ENCODE data around the gene SLC14A1.

Gene SLC14A1

DNA sequence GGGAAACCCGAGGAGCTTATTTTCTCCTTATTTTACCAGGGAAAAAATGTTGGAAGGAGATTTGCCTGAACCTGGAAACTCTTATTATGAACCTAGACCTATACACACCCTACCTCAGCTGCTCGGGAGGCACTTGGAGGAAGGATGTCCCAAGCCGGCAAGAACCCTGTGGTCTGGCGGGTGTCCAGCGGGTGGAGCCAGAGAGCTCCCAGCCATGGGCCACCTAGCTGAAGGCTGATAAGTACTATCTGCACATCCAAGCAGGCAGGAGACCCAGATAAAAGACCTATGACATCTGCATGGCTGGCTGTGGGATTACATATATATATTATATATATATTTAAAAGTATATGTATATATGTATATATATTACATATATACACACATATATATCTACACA, 1.1 kb upstream of the SLC14A1 start:
- peak; percentile 55 to 67 (median 66) for DNase-seq (ENCODE audit: low read depth in 3 of 3)

DNA sequence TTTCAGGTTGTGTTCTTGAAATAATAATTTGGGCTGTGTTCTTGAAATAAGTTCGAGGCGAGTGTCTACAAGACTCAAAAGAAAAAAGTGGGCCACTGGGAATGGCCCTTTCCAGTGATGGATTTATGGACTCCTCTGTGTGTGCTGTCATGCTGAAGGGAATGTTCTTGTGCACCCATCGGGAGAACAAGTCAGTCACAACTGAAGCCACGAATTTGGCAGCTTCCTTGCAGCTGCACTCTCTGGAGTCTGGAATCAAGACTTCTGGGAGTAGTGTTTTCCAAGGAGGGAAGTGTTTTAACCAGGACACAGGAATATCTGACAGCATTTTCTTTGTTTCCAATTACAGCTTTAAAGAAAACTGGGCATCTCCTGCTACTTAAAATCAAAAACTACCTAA, 620 bp downstream of the SLC14A1 start:
- DNase-seq (ENCODE audit: low read depth in 3 of 3) = no peak

DNA sequence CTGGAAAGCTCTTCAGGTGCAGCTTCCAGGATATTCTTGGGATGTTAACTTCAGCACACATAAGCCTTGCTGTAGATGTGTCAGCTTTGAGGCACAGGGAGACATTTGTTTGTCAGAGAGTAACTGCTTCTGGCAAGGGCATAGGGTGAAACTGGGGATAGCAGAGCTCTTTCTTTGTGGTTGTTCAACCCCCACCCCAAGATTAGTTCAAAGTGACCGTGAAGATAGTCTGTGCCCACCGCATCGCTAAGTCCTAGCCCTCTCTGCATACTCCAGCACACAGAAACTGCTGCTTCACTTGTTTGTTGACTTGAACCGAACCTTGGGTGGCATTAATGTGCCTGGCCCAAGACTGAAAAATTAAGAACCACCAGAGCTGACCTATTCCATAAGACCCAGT, 1.4 kb downstream of the SLC14A1 start:
- no peak for DNase-seq (ENCODE audit: low read depth in 3 of 3)

DNA sequence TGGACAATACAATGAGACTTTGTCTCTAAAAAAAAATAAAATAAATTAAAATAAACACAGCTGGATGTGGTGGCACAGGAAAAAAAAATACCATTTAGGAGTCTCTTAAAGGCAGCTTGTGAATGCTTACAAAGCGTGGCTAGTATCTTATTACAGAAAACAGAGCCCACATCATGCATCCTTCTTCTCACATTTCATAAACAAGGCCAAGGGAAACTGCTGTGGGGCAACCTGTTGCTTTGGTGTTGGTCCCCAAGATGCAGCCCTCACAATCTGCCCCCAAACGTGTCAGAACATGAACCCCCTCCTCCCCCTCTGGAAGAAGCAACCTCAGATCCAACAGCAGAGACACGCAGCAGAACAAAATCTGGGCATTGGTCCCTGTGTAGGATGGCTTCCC, 2.6 kb downstream of the SLC14A1 start:
- no peak for DNase-seq (ENCODE audit: low read depth in 3 of 3)

DNA sequence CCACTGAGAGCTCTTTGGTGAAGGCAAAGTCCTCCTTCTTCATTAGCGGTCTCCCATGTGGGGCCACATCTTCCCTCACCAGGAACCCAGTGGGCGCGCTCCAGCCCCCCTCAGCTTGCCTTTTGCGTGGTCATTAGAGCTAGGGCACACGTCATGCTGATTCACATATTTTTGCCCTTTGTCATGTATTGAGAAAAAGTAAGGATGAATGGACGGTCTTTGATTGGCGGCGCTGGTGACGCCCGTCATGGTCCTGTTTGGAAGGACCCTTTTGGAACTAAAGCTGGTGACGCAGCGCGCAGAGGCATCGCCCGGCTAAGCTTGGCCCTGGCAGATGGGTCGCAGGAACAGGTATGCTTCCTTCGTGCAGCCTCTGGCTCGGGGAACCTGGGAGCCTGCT, 3.1 kb downstream of the SLC14A1 start:
- DNase-seq (ENCODE audit: low read depth in 3 of 3) = no peak

DNA sequence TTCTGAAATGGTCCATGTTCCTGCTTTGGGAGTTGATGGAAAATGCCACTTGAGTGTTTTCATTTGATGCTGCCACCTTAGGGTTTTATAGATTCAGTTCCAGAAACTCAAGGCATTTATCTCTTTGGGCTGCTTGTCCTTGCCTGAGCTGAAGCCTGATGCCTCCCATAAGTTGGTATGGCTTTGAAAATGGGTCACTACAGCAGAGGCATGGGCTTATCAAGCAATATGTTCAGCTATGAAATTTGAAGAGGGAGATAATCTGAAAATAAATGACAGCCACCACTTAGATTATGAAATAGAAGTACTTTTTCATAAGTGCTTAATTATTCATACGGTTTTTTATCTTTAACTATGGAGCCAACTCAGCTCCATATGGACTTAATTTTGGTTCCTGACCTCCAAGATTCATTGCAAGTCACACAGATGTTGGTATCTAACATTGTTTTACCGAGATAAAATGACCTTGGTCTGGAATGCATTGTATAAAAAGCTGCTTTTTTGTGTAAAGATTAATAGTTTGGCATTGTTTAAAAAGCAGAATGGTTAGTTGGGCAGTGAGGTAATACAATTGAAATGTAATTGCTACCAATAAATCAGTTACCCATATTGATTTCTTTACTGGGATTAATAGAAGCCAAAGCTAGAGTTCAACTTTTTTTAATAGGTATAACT, 4.5 kb downstream of the SLC14A1 start:
- no peak for DNase-seq (ENCODE audit: low read depth in 3 of 3)

DNA sequence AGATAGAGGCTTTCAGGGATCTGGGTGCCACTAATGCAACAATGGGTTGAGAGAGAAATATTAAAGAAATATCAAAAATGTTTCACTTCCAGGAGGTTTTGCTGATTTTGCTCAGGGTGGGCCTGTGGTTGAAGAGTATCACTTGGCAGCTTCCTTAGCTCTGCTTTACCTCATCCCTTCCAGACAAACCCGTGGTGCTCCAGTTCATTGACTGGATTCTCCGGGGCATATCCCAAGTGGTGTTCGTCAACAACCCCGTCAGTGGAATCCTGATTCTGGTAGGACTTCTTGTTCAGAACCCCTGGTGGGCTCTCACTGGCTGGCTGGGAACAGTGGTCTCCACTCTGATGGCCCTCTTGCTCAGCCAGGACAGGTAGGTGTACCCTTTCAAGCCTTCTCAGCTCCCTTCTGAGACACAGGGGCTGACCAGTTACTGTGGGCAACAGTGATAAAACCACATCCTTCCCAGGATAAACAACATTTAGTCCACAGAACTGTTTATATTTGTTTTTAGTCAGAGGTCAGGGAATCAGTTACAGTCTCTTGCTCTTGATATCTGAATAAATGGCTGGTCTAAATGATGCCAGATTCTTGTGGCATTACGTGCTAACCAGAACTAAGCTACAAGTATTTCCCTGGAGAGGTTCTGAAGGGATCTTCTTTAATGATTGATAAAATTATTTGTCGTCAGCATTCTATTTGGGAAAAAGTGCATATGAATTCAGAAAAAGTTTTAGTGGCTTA, 7.0 kb downstream of the SLC14A1 start:
- DNase-seq (ENCODE audit: low read depth in 3 of 3) = no peak

DNA sequence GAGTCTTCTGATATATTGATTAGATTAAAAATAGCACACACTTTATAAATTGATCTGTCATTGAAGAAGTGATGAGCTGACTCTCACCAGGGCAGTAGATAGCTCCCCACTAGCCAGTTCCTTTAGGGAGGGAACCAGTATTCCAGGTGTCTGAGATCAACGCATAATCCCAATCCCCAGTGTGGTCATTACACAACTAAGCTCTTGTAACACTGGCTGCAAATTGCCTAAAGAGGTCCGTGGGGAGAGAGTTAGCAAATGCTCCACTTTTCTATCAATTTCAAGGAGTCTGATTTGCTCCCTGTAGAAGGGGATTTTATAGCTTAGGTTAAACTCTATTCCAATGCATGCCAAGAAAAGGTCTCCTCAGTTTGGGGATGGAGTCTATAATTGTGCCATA, 7.7 kb downstream of the SLC14A1 start:
- no peak for DNase-seq (ENCODE audit: low read depth in 3 of 3)

DNA sequence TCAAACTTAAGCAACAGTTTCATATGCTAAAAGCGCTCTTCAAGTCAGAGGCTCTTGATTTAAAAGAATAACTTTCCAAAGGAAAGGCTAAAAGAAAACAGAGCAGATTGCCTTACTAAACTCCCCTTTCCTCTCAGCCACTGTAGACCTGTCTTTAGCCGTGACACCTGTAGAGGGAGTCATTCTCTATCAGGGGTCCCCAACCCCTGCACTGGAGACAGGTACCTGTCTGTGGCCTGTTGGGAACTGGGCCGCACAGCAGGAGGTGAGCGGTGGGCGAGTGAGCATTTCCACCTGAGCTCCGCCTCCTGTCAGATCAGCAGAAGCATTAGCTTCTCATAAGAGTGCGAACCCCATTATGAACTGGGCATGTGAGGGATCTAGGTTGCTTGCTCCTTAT, 9.6 kb downstream of the SLC14A1 start:
- DNase-seq (ENCODE audit: low read depth in 3 of 3) = no peak

DNA sequence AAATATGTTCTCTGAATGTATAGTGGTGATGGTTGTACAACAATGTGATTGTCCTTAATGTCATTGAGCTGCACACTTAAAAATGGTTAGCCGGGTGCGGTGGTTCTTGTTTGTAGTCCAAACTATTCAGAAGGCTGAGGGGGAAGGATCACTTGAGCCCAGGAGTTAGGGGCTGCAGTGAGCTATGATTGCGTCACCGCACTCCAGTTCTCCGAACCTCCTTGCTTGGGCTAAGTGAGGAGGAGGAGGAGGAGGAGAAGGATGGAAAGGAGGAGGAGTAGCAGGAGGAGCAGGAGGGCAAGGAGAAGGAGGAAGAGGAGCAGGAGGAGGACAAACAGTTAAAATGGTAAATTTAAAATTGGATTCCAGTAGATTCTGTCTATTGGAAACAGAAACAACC, 10.5 kb downstream of the SLC14A1 start:
- no peak for DNase-seq (ENCODE audit: low read depth in 3 of 3)

DNA sequence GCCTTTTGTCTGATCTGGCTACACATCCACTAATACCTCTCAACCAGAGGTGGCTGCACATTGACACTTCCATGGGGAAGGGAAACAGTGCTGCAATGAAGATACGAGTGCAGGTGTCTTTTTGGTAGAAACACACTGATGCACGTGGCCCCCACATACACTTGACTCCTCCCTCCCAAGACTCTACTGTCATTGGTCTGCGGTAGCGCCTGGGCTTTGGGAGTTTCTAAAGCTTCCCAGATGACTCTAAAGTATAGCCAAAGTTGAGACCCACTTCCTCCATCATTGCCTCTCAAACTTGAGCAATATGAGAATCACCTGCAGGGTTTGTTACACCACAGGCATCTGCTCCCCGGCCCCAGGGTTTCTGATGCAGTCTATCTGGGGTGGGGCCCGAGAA, 11.0 kb downstream of the SLC14A1 start:
- DNase-seq (ENCODE audit: low read depth in 3 of 3) = no peak

DNA sequence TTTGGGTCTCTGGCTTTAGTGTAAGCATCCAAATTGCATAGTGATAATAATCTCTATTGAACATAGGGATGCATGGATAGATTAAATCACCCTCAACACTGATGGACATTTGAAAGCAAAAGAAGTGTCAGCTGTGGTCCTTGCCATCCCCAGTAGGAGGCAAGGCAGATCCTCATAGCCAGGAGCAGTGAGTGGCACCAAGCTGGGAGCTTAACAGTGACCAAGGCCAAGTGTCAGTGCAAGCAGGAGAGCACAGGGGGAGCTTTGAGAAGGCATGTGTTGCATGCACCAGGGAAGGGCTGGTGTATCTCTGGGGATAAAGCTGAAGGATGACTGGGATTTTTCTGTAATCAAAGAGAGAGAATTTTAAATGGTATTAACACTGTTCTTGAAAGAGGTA, 14.7 kb downstream of the SLC14A1 start:
- DNase-seq (ENCODE audit: low read depth in 3 of 3) = no peak

DNA sequence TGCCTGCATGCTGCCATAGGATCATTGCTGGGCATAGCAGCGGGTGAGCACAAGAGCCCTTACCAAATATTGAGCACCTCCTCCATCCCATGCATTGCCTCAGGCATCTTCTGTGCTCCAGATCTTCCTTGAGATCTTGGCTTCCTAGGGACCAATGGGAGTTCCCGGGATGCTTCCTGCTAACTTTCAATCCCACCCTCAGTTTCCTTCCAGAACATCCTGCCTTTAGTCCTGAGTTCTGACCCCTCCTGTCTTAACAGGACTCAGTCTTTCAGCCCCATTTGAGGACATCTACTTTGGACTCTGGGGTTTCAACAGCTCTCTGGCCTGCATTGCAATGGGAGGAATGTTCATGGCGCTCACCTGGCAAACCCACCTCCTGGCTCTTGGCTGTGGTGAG, 15.3 kb downstream of the SLC14A1 start:
- DNase-seq (ENCODE audit: low read depth in 3 of 3) = no peak

DNA sequence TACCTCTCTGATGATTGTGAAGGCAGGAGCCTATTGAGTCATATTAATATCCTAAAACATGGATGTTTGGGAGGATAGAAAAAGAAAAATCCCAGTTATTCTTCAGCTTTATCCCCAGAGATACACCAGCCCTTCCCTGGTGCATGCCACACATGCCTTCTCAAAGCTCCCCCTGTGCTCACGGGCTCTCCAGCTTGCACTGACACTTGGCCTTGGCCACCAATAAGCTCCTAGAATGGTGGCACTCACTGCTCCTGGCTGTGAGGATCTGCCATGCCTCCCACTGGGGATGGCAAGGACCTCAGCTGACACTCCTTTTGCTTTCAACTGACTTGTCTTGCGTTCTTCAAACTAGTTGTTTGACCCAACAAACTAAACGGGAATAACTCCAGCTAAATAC, 15.9 kb downstream of the SLC14A1 start:
- DNase-seq (ENCODE audit: low read depth in 3 of 3) = no peak

DNA sequence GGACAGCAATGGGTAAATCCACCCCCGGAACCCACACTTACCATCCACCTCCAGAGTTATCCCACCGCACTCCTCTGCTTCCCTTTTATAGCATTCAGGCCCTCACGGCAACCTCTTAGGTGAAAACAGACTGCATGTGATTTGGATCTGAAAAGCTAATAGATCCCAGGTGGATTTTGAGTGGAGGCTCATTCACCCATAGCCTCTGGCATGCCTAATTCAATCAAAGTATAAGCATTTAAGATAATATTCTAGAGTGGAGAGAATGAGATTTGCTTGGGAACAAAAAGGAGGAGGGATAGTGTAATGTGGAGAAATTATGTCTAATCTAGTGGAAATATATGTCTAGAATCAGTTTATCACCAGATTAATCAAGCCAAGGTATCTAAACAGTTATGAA, 17.1 kb downstream of the SLC14A1 start:
- no peak for DNase-seq (ENCODE audit: low read depth in 3 of 3)

DNA sequence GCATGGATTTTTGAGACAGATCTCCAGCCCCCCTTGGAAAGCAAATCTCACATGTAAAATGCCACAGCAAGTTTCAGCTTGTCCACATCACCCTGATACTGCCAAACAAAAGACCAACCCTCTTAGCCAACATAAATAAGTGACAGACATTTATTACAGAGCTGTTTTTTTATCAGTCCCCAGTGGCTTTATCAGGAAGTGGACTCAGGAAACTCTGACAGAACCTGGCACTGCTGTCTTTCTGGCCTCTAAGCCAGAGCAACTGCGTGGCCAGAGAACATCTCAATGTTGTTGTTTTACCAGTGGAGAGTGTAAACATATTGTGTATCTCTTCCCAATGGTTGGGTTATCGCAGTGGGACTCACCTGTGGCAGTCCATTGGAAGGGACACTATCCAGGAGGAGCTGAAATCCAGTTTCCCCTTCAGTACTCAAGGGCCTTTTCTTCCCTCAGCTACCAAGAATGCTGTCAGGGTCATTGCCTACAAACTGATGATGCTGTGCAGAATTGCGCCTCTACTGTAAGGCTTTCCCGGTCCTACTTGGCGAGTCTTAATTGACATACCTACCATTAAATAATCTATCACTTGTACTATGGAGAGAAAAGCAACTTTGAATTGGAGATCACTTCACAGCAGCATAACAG, 22.0 kb downstream of the SLC14A1 start:
- DNase-seq (ENCODE audit: low read depth in 3 of 3) = no peak

DNA sequence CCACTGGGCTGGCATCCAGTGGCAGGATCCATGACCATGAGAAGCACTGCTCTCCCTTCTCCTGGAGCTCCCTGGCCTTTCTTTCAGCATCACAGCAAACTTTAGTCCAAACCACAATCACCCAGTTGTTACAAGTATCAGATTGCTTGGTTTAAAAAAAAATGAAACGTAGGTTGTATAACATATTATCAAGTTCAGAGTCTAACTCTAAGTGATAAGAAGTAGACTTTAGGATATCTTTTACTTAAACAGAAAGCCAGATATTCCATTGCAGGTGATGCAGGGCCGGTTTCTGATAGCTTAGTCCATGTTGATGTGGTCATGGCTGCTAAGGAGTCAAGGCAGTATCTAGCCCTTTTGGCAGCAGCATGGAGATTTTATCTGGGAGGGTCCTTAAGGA, 24.5 kb downstream of the SLC14A1 start:
- DNase-seq (ENCODE audit: low read depth in 3 of 3) = no peak

DNA sequence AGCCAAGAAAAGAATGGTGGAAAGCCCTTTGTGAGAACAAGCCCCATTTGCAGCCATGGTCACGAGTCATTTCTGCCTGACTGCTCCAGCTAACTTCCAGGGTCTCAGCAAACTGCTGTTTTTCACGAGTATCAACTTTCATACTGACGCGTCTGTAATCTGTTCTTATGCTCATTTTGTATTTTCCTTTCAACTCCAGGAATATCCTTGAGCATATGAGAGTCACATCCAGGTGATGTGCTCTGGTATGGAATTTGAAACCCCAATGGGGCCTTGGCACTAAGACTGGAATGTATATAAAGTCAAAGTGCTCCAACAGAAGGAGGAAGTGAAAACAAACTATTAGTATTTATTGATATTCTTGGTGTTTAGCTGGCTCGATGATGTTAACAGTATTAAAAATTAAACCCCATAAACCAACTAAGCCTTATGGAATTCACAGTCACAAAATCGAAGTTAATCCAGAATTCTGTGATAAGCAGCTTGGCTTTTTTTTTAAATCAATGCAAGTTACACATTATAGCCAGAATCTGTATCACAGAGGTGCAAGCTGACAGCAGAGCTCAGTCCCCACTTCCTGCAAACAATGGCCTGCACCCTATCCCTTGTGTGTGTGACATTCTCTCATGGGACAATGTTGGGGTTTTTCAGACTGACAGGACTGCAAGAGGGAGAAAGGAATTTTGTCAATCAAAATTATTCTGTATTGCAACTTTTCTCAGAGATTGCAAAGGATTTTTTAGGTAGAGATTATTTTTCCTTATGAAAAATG, 26.1 kb downstream of the SLC14A1 start:
- DNase-seq (ENCODE audit: low read depth in 3 of 3) = no peak

DNA sequence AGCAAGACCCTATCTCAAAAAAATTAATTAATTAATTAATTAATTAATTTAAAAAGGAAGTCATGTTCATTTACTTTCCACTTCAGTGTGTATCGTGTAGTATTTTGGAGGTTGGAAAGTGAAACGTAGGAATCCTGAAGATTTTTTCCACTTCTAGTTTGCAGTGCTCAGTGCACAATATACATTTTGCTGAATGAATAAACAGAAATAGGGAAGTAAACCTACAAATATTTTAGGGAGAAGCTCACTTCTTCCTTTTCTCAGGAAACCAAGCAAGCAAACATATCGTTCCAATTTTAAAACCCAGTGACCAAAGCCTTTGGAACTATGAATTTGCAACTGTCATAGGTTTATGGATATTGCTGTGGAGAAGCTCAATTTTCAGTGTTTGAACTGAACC, 27.8 kb downstream of the SLC14A1 start:
- DNase-seq (ENCODE audit: low read depth in 3 of 3) = no peak

DNA sequence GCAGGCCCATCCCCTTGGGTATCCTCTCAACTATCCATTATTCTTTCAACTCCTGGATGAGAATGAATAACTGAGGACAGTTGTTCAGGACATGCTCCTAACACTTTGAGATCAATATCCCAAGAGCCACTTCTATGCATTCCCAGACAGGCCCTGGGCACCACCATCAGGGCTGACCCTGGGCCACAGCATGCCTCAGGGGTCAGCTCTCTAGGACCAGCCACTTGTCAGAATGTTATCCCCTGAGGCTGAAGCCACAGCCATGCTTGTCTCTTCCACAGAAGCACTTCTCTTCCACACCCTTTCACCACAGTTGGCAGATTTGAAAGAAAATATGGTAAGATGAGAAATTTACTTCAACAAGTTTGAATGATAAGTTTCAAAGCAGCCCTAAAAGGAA, 28.7 kb downstream of the SLC14A1 start:
- no peak for DNase-seq (ENCODE audit: low read depth in 3 of 3)

DNA sequence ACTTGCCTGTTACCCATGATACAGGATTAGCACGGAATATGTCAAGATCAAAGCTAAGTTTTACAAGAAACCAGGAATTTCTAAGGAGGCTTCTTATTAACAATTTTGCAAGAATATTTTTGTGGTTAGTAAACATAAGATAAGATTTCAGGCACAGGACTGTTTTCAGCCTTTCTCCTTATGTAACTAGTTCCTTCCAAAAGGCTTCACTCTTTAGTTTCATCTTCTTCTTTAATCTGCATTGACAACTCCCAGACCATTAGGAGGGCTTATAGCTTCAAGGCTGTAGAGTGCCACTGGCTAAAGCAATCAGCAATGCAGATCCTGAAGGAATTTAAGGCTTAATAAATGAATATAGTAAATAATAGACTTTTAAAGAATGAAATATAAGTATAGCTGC, 29.3 kb downstream of the SLC14A1 start:
- DNase-seq (ENCODE audit: low read depth in 3 of 3) = no peak

DNA sequence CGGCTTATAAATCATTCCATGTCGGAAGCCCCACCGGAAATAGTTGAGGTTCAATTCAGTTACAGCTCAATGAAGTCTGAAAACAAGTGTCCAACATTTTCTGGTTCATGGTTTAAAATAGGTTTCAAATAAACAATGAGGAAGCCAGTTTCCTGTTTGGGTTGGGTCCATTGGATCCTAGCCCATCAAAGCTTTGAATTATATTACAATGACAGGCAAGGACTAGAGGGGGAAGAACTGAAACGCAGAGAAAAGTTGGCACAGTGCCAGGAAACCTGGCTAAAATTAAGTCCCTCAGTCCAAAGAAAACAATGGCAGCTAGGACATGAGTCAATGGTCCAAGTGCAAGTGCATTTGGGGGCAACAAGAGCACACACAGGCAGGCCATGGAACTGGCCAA, 32.0 kb downstream of the SLC14A1 start:
- no peak for DNase-seq (ENCODE audit: low read depth in 3 of 3)

DNA sequence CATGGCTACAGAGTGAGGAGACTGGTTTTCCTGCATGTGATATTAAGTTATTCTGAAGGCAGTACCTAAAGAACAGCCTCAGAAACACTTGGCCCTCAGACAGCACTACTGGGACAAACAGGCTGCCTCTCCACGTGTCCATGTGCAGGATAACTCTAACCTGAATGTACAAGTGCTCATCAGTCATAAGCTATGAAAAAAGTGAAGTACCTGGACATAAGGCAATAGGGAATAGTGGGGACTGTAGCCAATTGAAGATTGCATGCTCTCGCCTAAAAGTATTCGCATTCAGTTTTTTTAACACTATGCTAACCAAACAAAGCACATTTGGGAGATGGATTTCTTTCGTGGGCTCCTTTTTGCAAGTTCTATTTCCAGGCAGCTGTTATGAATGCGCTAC, 33.0 kb downstream of the SLC14A1 start:
- DNase-seq (ENCODE audit: low read depth in 3 of 3) = no peak
